Liver (tissue), 3 donors: ENCODE data around the gene LLGL2.

Experiments
- ATF3 ChIP-seq: IDR thresholded peaks from 2 replicates; pipeline ENCODE4 v1.6.1; 2016; ENCODE audit warnings: antibody characterized with exemption
- FOXA1 ChIP-seq: IDR thresholded peaks from 2 replicates; pipeline ENCODE4 v1.6.1; 2016; ENCODE audit warnings: antibody characterized with exemption
- GABPA ChIP-seq, 2 donors: IDR thresholded peaks in 1 of 2; conservative IDR thresholded peaks in 1 of 2; 2 replicates each; pipeline ENCODE4 v1.6.1; 2016; ENCODE audit warnings: antibody characterized with exemption in 2 of 2, mild to moderate bottlenecking in 1 of 2, moderate library complexity in 1 of 2
- HNF4A ChIP-seq, 2 donors: conservative IDR thresholded peaks; 2 replicates each; pipeline ENCODE4 v1.6.1; 2016; ENCODE audit warnings: antibody characterized with exemption in 2 of 2, mild to moderate bottlenecking in 2 of 2
- HNF4G ChIP-seq: IDR thresholded peaks from 2 replicates; pipeline ENCODE4 v1.6.1; 2016; ENCODE audit warnings: antibody characterized with exemption
- JUND ChIP-seq, 2 donors: IDR thresholded peaks; 2 replicates each; pipeline ENCODE4 v1.6.1; 2016; ENCODE audit warnings: antibody characterized with exemption in 2 of 2
- RAD21 ChIP-seq, 2 donors: IDR thresholded peaks; 2 replicates each; pipeline ENCODE4 v1.6.1; 2016; ENCODE audit warnings: antibody characterized with exemption in 2 of 2, mild to moderate bottlenecking in 2 of 2
- RXRA ChIP-seq, 2 donors: IDR thresholded peaks; 2 replicates each; pipeline ENCODE4 v1.6.1; 2017 to 2018; ENCODE audit warnings: antibody characterized with exemption in 2 of 2, mild to moderate bottlenecking in 1 of 2
- SP1 ChIP-seq: IDR thresholded peaks from 2 replicates; pipeline ENCODE4 v1.6.1; 2018; ENCODE audit warnings: antibody characterized with exemption, mild to moderate bottlenecking
- YY1 ChIP-seq: IDR thresholded peaks from 2 replicates; pipeline ENCODE4 v1.6.1; 2016; ENCODE audit warnings: antibody characterized with exemption, mild to moderate bottlenecking
- TF ChIP-seq, protein P1 (sequence below): fragments of 150-350 bp; IDR thresholded peaks from 2 replicates; pipeline ENCODE4 v1.5.1; 2017; ENCODE audit warnings: improper control_type of control experiment, low read depth, low read length; ENCODE audit not compliant: missing input control
- TF ChIP-seq, protein P2 (sequence below): IDR thresholded peaks from 2 replicates; pipeline ENCODE4 v1.6.1; 2016; ENCODE audit warnings: antibody characterized with exemption
- TF ChIP-seq, protein P3 (sequence below): IDR thresholded peaks from 2 replicates; pipeline ENCODE4 v1.6.1; 2016; ENCODE audit warnings: antibody characterized with exemption, mild to moderate bottlenecking
- TF ChIP-seq, protein P4 (sequence below): IDR thresholded peaks from 2 replicates; pipeline ENCODE4 v1.6.1; 2016; ENCODE audit warnings: antibody characterized with exemption
- donor health status: healthy.
- donor health status: healthy.

- TF ChIP-seq, protein P1, sequence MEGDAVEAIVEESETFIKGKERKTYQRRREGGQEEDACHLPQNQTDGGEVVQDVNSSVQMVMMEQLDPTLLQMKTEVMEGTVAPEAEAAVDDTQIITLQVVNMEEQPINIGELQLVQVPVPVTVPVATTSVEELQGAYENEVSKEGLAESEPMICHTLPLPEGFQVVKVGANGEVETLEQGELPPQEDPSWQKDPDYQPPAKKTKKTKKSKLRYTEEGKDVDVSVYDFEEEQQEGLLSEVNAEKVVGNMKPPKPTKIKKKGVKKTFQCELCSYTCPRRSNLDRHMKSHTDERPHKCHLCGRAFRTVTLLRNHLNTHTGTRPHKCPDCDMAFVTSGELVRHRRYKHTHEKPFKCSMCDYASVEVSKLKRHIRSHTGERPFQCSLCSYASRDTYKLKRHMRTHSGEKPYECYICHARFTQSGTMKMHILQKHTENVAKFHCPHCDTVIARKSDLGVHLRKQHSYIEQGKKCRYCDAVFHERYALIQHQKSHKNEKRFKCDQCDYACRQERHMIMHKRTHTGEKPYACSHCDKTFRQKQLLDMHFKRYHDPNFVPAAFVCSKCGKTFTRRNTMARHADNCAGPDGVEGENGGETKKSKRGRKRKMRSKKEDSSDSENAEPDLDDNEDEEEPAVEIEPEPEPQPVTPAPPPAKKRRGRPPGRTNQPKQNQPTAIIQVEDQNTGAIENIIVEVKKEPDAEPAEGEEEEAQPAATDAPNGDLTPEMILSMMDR = no peak
- no peak for TF ChIP-seq FOXA1
- no peak for TF ChIP-seq ATF3
- no peak for TF ChIP-seq HNF4A (conservative IDR thresholded peaks at IDR 0.05)
- no peak for TF ChIP-seq YY1
- TF ChIP-seq RAD21 (IDR thresholded peaks at IDR 0.05) = no peak
- TF ChIP-seq, protein P2, sequence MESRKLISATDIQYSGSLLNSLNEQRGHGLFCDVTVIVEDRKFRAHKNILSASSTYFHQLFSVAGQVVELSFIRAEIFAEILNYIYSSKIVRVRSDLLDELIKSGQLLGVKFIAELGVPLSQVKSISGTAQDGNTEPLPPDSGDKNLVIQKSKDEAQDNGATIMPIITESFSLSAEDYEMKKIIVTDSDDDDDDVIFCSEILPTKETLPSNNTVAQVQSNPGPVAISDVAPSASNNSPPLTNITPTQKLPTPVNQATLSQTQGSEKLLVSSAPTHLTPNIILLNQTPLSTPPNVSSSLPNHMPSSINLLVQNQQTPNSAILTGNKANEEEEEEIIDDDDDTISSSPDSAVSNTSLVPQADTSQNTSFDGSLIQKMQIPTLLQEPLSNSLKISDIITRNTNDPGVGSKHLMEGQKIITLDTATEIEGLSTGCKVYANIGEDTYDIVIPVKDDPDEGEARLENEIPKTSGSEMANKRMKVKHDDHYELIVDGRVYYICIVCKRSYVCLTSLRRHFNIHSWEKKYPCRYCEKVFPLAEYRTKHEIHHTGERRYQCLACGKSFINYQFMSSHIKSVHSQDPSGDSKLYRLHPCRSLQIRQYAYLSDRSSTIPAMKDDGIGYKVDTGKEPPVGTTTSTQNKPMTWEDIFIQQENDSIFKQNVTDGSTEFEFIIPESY = no peak
- TF ChIP-seq JUND (IDR thresholded peaks at IDR 0.05) = no peak
- no peak for TF ChIP-seq SP1
- TF ChIP-seq, protein P3, sequence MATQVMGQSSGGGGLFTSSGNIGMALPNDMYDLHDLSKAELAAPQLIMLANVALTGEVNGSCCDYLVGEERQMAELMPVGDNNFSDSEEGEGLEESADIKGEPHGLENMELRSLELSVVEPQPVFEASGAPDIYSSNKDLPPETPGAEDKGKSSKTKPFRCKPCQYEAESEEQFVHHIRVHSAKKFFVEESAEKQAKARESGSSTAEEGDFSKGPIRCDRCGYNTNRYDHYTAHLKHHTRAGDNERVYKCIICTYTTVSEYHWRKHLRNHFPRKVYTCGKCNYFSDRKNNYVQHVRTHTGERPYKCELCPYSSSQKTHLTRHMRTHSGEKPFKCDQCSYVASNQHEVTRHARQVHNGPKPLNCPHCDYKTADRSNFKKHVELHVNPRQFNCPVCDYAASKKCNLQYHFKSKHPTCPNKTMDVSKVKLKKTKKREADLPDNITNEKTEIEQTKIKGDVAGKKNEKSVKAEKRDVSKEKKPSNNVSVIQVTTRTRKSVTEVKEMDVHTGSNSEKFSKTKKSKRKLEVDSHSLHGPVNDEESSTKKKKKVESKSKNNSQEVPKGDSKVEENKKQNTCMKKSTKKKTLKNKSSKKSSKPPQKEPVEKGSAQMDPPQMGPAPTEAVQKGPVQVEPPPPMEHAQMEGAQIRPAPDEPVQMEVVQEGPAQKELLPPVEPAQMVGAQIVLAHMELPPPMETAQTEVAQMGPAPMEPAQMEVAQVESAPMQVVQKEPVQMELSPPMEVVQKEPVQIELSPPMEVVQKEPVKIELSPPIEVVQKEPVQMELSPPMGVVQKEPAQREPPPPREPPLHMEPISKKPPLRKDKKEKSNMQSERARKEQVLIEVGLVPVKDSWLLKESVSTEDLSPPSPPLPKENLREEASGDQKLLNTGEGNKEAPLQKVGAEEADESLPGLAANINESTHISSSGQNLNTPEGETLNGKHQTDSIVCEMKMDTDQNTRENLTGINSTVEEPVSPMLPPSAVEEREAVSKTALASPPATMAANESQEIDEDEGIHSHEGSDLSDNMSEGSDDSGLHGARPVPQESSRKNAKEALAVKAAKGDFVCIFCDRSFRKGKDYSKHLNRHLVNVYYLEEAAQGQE = no peak
- no peak for TF ChIP-seq GABPA (IDR thresholded peaks at IDR 0.05 in 1 of 2, conservative IDR thresholded peaks at IDR 0.05 in 1 of 2)
- TF ChIP-seq, protein P4, sequence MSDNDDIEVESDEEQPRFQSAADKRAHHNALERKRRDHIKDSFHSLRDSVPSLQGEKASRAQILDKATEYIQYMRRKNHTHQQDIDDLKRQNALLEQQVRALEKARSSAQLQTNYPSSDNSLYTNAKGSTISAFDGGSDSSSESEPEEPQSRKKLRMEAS = no peak
- no peak for TF ChIP-seq HNF4G
- TF ChIP-seq RXRA (IDR thresholded peaks at IDR 0.05) = no peak
These were observed 49.2 kb upstream of the LLGL2 start for GRCh38 chr17:75476271-75476671.
